B cell (primary cell): ENCODE data around the gene DNAAF3. TPM values are rescaled to one million over a fixed set of nuclear protein-coding genes. Genes with fewer than 3 reads are reported as not detected.

Source experiments
- ATAC-seq: fragments of 200-7000 bp; cut with Tn5 transposase; one replicate; pipeline ENCODE4 v1.10.0; 2021; ENCODE audit warnings: low read depth, mild to moderate bottlenecking, moderate number of reproducible peaks, moderate library complexity
- CTCF ChIA-PET: fragments of 350-600 bp; sonication (Branson Sonifier 250); formaldehyde crosslinking; loops from one replicate; lab custom pipeline; 2021; ENCODE audit warnings: antibody characterized with exemption, inconsistent platforms; lab: Charles Lee
- POLR2A ChIA-PET: fragments of 350-600 bp; sonication (Branson Sonifier 250); formaldehyde crosslinking; loops from one replicate; lab custom pipeline; 2021; ENCODE audit warnings: antibody characterized with exemption; lab: Charles Lee
- DNase-seq: peaks from one replicate; pipeline ENCODE4 v3.0.0; 2013
- H2AFZ ChIP-seq: 2 replicates; pipeline ENCODE4 v1.6.1; 2012; ENCODE audit warnings: mild to moderate bottlenecking, low read depth, low read length; ENCODE audit not compliant: insufficient read depth, poor library complexity, severe bottlenecking
- H3K27ac ChIP-seq, 2 donors: 1 replicate in 1 of 2; 2 replicates in 1 of 2; pipeline ENCODE4 v1.5.1; 2012 to 2013; ENCODE audit warnings: low read length in 2 of 2, mild to moderate bottlenecking in 2 of 2, moderate library complexity in 1 of 2
- H3K27me3 ChIP-seq, 4 experiments: fragments of 200-600 bp in 1 of 4; sonication (generic) in 1 of 4; replicated peaks in 1 of 4; 1 replicate in 2 of 4; 2 replicates in 2 of 4; pipeline versions ENCODE4 v1.6.1 to v1.7.0; 2013 to 2016; ENCODE audit warnings: low read length in 3 of 4, mild to moderate bottlenecking in 2 of 4, mixed read lengths in 1 of 4, moderate library complexity in 1 of 4; ENCODE audit not compliant: insufficient read depth in 4 of 4, control insufficient read depth in 3 of 4; ENCODE audit errors: control extremely low read depth in 1 of 4
- H3K36me3 ChIP-seq, 2 experiments: replicated peaks in 1 of 2; 1 replicate in 1 of 2; 2 replicates in 1 of 2; pipeline versions ENCODE4 v1.6.1 to v1.7.1; 2013; ENCODE audit warnings: low read length in 1 of 2; ENCODE audit not compliant: insufficient read depth in 2 of 2, control insufficient read depth in 1 of 2; ENCODE audit errors: control extremely low read depth in 1 of 2, extremely low read depth in 1 of 2
- H3K4me1 ChIP-seq, 2 donors: fragments of 200-600 bp in 1 of 2; sonication (generic) in 1 of 2; 1 replicate in 1 of 2; 2 replicates in 1 of 2; pipeline versions ENCODE4 v1.5.1 to v1.6.1; 2013 to 2017; ENCODE audit warnings: low read length in 2 of 2; ENCODE audit not compliant: control insufficient read depth in 2 of 2, insufficient read depth in 2 of 2
- H3K4me2 ChIP-seq: replicated peaks from 2 replicates; pipeline ENCODE3; 2012; ENCODE audit warnings: mild to moderate bottlenecking, low read depth, low read length; ENCODE audit not compliant: poor library complexity, severe bottlenecking
- H3K4me3 ChIP-seq, 5 experiments: fragments of 200-600 bp in 1 of 5; sonication (generic) in 1 of 5; 1 replicate in 3 of 5; 2 replicates in 2 of 5; pipeline versions ENCODE4 v1.5.1 to v1.7.0; 2011 to 2016; ENCODE audit warnings: low read length in 4 of 5, mild to moderate bottlenecking in 4 of 5, low read depth in 2 of 5, control low read depth in 1 of 5, moderate library complexity in 1 of 5; ENCODE audit not compliant: insufficient read depth in 1 of 5; ENCODE audit errors: control extremely low read depth in 1 of 5, extremely low read depth in 1 of 5
- H3K79me2 ChIP-seq: fragments of 200-600 bp; sonication (generic); one replicate; pipeline ENCODE4 v1.6.0; 2016; ENCODE audit warnings: low read length; ENCODE audit not compliant: control insufficient read depth, insufficient read depth
- H3K9ac ChIP-seq: fragments of 200-600 bp; sonication (generic); 2 replicates; pipeline ENCODE4 v1.6.1; 2017; ENCODE audit warnings: mild to moderate bottlenecking, low read length, moderate library complexity
- H3K9me3 ChIP-seq, 3 donors: one replicate each; pipeline versions ENCODE4 v1.6.1 to v1.7.1; 2013; ENCODE audit warnings: low read length in 2 of 3; ENCODE audit not compliant: control insufficient read depth in 2 of 3, insufficient read depth in 1 of 3; ENCODE audit errors: control extremely low read depth in 1 of 3
- H4K20me1 ChIP-seq: 2 replicates; pipeline ENCODE4 v1.6.0; 2012; ENCODE audit warnings: mild to moderate bottlenecking, low read length; ENCODE audit not compliant: insufficient read depth, control insufficient read depth, poor library complexity, severe bottlenecking
- H3K27ac Mint-ChIP-seq: one replicate; pipeline ENCODE4 v1.8.0; 2021; ENCODE audit warnings: mixed read lengths
- H3K27me3 Mint-ChIP-seq: one replicate; pipeline ENCODE4 v1.8.0; 2021; ENCODE audit warnings: mixed read lengths
- H3K4me1 Mint-ChIP-seq: one replicate; pipeline ENCODE4 v1.8.0; 2021; ENCODE audit warnings: mixed read lengths
- H3K4me3 Mint-ChIP-seq: one replicate; pipeline ENCODE4 v1.8.0; 2021; ENCODE audit warnings: mixed read lengths
- H3K9me3 Mint-ChIP-seq: one replicate; pipeline ENCODE4 v1.8.0; 2022; ENCODE audit warnings: mixed read lengths; ENCODE audit not compliant: insufficient read depth
- CTCF ChIP-seq: fragments of 200-600 bp; IDR thresholded peaks from one replicate; pipeline ENCODE4 v1.8.0; 2022; ENCODE audit warnings: antibody characterized with exemption, mild to moderate bottlenecking
- EZH2 ChIP-seq: IDR thresholded peaks from 2 replicates; pipeline ENCODE4 v1.6.1; 2012; ENCODE audit warnings: borderline replicate concordance, low read depth, mild to moderate bottlenecking, moderate library complexity, low read length; ENCODE audit not compliant: insufficient read depth, poor library complexity, severe bottlenecking
- WGBS: methylation state at CpG from one replicate; pipeline ENCODE4 v1.1.5; 2013; ENCODE audit warnings: missing lambda C conversion rate; ENCODE audit not compliant: insufficient coverage; 5-methylcytosine and 5-hydroxymethylcytosine counted together
- intact Hi-C: fragments of 100-400 bp; cut with micrococcal nuclease; formaldehyde crosslinking; loops from one replicate; pipeline ENCODE4 v1.10.0; 2022
- polyA plus RNA-seq: library from polyadenylated mRNA; depleted of rRNA; stranded (reverse); fragments of >200 nt; gene quantifications from 2 replicates; pipeline ENCODE4 v1.2.3, GENCODE V29; 2012
- total RNA-seq, 2 donors: library from RNA; stranded (reverse); fragments of 120-200 nt in 1 of 2; gene quantifications; 1 replicate in 1 of 2; 2 replicates in 1 of 2; pipeline versions ENCODE4 v1.2.3 to v1.2.4, GENCODE V29; 2013 to 2022

Gene DNAAF3
- total and polyA plus RNA-seq, 2 donors (not counting 1 experiment from before 2014, with no cell fraction given), result not detected

- H3K79me2 ChIP-seq, result no peaks in the 10 kb centered on the region
- 66% methylated on average over 6 of the region's 9 CpGs for WGBS
- H3K27me3 ChIP-seq, result peaks cover 0 to 65% (median 31%) of the 10 kb centered on the region in 4 experiments
- H3K9ac ChIP-seq, result no peak overlapping the region
- H3K9me3 ChIP-seq, result peaks cover 0 to 21% (median 3%) of the 10 kb centered on the region in 3 donors
- TF ChIP-seq CTCF, result no peak
- TF ChIP-seq EZH2, result no peak
- peaks cover 5% of the 10 kb centered on the region for H3K9me3 Mint-ChIP-seq
- peaks cover 10% of the 10 kb centered on the region for H3K4me1 Mint-ChIP-seq
- no peak for ATAC-seq
- no peak for DNase-seq
- peaks cover 14% of the 10 kb centered on the region in 2 donors for H3K4me1 ChIP-seq
- CTCF ChIA-PET, result interaction anchor here (0.5 to 1.3 kb wide), 2 partner anchors 350 to 362 kb away, joined by 3 read pairs; no protein-coding TSS in a partner anchor
- H3K4me2 ChIP-seq, result no peak overlapping the region
- no peaks in the 10 kb centered on the region for H4K20me1 ChIP-seq
- POLR2A ChIA-PET, result interaction anchor here (0.7 kb wide), 1 partner anchor 418 kb away, joined by 4 read pairs; no protein-coding TSS in a partner anchor
- H3K4me3 ChIP-seq, result no peak overlapping the region
- intact Hi-C loops, result no loop called here
- peaks cover 47% of the 10 kb centered on the region for H3K27me3 Mint-ChIP-seq
- no peak overlapping the region for H3K4me3 Mint-ChIP-seq
- no peak overlapping the region for H3K27ac Mint-ChIP-seq
- no peak overlapping the region for H3K27ac ChIP-seq
- no peaks in the 10 kb centered on the region for H3K36me3 ChIP-seq
- H2AFZ ChIP-seq, result no peak overlapping the region
Measured at GRCh38 chr19:55147545-55148251, 18.7 kb downstream of the DNAAF3 start.

- H3K4me1 Mint-ChIP-seq, result peaks cover 5% of the 10 kb centered on the region
- peaks cover 47% of the 10 kb centered on the region for H3K27me3 Mint-ChIP-seq
- H3K27me3 ChIP-seq, result peaks cover 0 to 70% (median 32%) of the 10 kb centered on the region in 4 experiments
Measured at GRCh38 chr19:55146705-55147273, 19.6 kb downstream of the DNAAF3 start.

More at GRCh38 chr19:55146705-55147273, 19.6 kb downstream of the DNAAF3 start:
- TF ChIP-seq EZH2, result no peak
- TF ChIP-seq CTCF, result no peak
- no peak overlapping the region for H3K9ac ChIP-seq
- no peaks in the 10 kb centered on the region for H3K36me3 ChIP-seq
- no peak overlapping the region for H3K27ac ChIP-seq
- DNase-seq, result no peak
- ChIA-PET POLR2A (interaction anchor here (0.5 to 0.7 kb wide), 2 partner anchors 25 to 419 kb away, joined by 4 read pairs; no protein-coding TSS in a partner anchor), CTCF (interaction anchor here (0.8 to 1.3 kb wide), 2 partner anchors 238 to 351 kb away, joined by 3 read pairs; no protein-coding TSS in a partner anchor)
- H3K79me2 ChIP-seq, result no peaks in the 10 kb centered on the region
- intact Hi-C loops, result no loop called here
- ATAC-seq, result no peak
- H4K20me1 ChIP-seq, result no peaks in the 10 kb centered on the region
- WGBS, result 6% methylated on average over 11 of the region's 27 CpGs
- H3K4me1 ChIP-seq, result peaks cover 14% of the 10 kb centered on the region in 2 donors
- no peak overlapping the region for H2AFZ ChIP-seq
- H3K4me3 ChIP-seq, result no peak overlapping the region
- Mint-ChIP-seq H3K9me3 (peaks cover under 1% of the 10 kb centered on the region), H3K4me3 (no peak overlapping the region), H3K27ac (no peak overlapping the region)
- peaks cover 0 to 14% (median 0%) of the 10 kb centered on the region in 3 donors for H3K9me3 ChIP-seq
- H3K4me2 ChIP-seq, result no peak overlapping the region
